Ovary (tissue), 9 donors: ENCODE measurements around the gene PALM2AKAP2. TPM values are rescaled to one million over a fixed set of nuclear protein-coding genes. Genes with fewer than 3 reads are reported as not detected.

Experiments
- DNase-seq, 5 donors: peaks; one replicate each; pipeline ENCODE4 v3.0.0-alpha.2; 2019 to 2020
- H3K27ac ChIP-seq, 2 donors: fragments of 200-600 bp; one replicate each; pipeline versions ENCODE4 v1.5.1 to v1.8.0; 2019 to 2022
- H3K27me3 ChIP-seq: fragments of 200-600 bp; one replicate; pipeline ENCODE4 v1.8.0; 2022
- H3K36me3 ChIP-seq: fragments of 200-600 bp; sonication (generic); one replicate; pipeline ENCODE4 v1.5.1; 2019
- H3K4me1 ChIP-seq: one replicate; pipeline ENCODE4 v1.8.1; 2013; ENCODE audit warnings: mild to moderate bottlenecking, moderate library complexity; ENCODE audit not compliant: insufficient read depth
- H3K4me3 ChIP-seq: fragments of 200-600 bp; sonication (generic); one replicate; pipeline ENCODE4 v1.5.1; 2017
- H3K9me3 ChIP-seq, 2 donors: fragments of 200-600 bp in 1 of 2; sonication (generic) in 1 of 2; one replicate each; pipeline versions ENCODE4 v1.5.1 to v1.8.1; 2013 to 2019; ENCODE audit warnings: mild to moderate bottlenecking in 1 of 2, moderate library complexity in 1 of 2
- EP300 ChIP-seq: sonication (generic); formaldehyde crosslinking; IDR thresholded peaks from one replicate; pipeline ENCODE4 v1.6.1; 2017; ENCODE audit warnings: antibody characterized with exemption
- POLR2A ChIP-seq: fragments of 450-650 bp; IDR thresholded peaks from one replicate; pipeline ENCODE4 v1.6.1; 2017; ENCODE audit warnings: antibody characterized with exemption, mild to moderate bottlenecking, moderate library complexity
- WGBS, 3 donors: extraction: QIAGEN DNeasy Blood & Tissue Kit in 1 of 3; methylation state at CpG; one replicate each; pipeline versions ENCODE4 v1.1.5 to v1.1.7; 2013 to 2017; 5-methylcytosine and 5-hydroxymethylcytosine counted together
- intact Hi-C, 4 donors: fragments of 100-400 bp; cut with DNase I; formaldehyde crosslinking; loops; one replicate each; pipeline versions ENCODE4 v1.11.0 to v1.15.1; 2022 to 2023
- polyA plus RNA-seq, 2 donors: library from polyadenylated mRNA; stranded (reverse); fragments of 200-250 nt in 1 of 2; fragments of 350-450 nt in 1 of 2; fragmentation: Illumina TruSeq in 1 of 2; extraction: RNeasy Lipid Tissue Mini Kit (QIAGEN cat#74804) in 1 of 2; gene quantifications; one replicate each; pipeline ENCODE4 v1.2.3, GENCODE V29; 2013 to 2014
- total RNA-seq, 7 donors: library from RNA; depleted of rRNA in 2 of 7; stranded (reverse); fragments of >200 nt in 2 of 7; fragmentation: NEBNext Ultra II Directional in 3 of 7; extraction: Animal tissue kit (Norgen Biotek cat#: 25700) in 3 of 7; gene quantifications; one replicate each; pipeline versions ENCODE4 v1.1.0 to v1.2.4, GENCODE V29; 2016 to 2023
- TF ChIP-seq, protein P1 (sequence below), 3 donors: fragments of 450-650 bp in 2 of 3; fragments of 200-600 bp in 1 of 3; IDR thresholded peaks; one replicate each; pipeline versions ENCODE4 v1.5.1 to v1.8.0; 2016 to 2022; ENCODE audit warnings: antibody characterized with exemption in 3 of 3, mild to moderate bottlenecking in 1 of 3
- donor health status: DM: no; HTN: no; CAD: no; lungs with moderate emphysema.
- donor health status: DM: no; HTN: no; CAD: no.
- donor health status: Bipolar disorder and iron deficiency.
- donor health status: DM: yes; HTN: yes; CAD: no.
- donor health status: DM: no; HTN: no; CAD: no.
- donor health status: DM: yes; HTN: yes; CAD: no.

PALM2AKAP2 gene
- total and polyA plus RNA-seq, 9 donors, result 1.7 to 9.6 (median 3.5) TPM

DNA sequence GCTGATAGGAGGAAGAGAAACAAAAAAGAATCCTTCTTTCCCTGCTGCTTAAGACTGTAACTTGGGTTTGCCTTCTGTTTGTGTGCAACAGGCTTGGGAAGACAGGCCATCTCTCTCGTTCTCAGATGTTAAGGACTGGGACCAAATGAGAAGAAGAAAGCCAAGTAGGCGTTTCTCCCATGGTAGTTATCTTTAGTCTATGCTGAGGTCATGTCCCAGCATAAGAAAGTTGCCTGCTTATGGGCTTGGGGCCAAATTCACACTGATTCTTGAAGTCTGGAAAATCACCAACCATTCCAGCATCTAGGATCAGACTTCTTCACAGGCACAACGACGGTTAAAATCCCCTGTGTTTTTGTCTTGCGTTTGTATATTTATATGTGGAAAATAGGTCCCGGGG is 44.2 kb upstream of the PALM2AKAP2 start:
- no peak overlapping the region for H3K4me3 ChIP-seq
- H3K27me3 ChIP-seq, result no peaks in the 10 kb centered on the region
- intact Hi-C loops, result no loop called here
- no peak for TF ChIP-seq EP300
- no peak for TF ChIP-seq POLR2A
- TF ChIP-seq, protein P1, sequence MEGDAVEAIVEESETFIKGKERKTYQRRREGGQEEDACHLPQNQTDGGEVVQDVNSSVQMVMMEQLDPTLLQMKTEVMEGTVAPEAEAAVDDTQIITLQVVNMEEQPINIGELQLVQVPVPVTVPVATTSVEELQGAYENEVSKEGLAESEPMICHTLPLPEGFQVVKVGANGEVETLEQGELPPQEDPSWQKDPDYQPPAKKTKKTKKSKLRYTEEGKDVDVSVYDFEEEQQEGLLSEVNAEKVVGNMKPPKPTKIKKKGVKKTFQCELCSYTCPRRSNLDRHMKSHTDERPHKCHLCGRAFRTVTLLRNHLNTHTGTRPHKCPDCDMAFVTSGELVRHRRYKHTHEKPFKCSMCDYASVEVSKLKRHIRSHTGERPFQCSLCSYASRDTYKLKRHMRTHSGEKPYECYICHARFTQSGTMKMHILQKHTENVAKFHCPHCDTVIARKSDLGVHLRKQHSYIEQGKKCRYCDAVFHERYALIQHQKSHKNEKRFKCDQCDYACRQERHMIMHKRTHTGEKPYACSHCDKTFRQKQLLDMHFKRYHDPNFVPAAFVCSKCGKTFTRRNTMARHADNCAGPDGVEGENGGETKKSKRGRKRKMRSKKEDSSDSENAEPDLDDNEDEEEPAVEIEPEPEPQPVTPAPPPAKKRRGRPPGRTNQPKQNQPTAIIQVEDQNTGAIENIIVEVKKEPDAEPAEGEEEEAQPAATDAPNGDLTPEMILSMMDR (IDR thresholded peaks at IDR 0.05), result no peak
- 63 to 73% (median 70%) methylated on average over 6 of the region's 6 CpGs for WGBS, 3 donors
- H3K36me3 ChIP-seq, result no peaks in the 10 kb centered on the region
- H3K4me1 ChIP-seq, result no peaks in the 10 kb centered on the region
- no peak overlapping the region for H3K27ac ChIP-seq
- H3K9me3 ChIP-seq, result no peaks in the 10 kb centered on the region
- no peak for DNase-seq

DNA sequence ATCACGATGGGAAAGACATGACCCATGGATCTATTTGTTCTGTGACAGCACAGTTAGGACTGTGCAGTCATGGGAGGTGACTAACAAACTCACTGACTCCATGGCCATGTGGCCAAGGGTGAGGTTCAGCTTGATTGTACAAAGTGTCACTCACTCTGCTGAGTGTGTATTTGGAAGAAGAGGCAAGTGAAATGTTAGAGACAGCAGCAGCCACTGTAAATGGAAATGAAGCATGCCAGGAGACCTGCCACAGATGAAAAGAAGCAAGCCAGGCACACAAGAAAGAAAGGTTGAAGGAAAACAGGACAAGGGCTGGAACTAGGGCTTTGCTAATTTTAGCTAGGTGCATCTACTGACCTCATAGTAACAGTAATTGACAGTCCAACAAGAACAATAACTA is 42.7 kb upstream of the PALM2AKAP2 start:
- H3K4me1 ChIP-seq, result no peaks in the 10 kb centered on the region
- H3K4me3 ChIP-seq, result no peak overlapping the region
- DNase-seq, result no peak
- intact Hi-C loops, result no loop called here
- no peaks in the 10 kb centered on the region for H3K27me3 ChIP-seq
- H3K36me3 ChIP-seq, result no peaks in the 10 kb centered on the region
- H3K27ac ChIP-seq, result no peak overlapping the region
- TF ChIP-seq EP300 (no peak), POLR2A (no peak)
- TF ChIP-seq, protein P1 (IDR thresholded peaks at IDR 0.05), result no peak
- WGBS, 3 donors, result 78 to 86% (median 85%) methylated on average over 1 of the region's 1 CpG
- H3K9me3 ChIP-seq, result no peaks in the 10 kb centered on the region

DNA sequence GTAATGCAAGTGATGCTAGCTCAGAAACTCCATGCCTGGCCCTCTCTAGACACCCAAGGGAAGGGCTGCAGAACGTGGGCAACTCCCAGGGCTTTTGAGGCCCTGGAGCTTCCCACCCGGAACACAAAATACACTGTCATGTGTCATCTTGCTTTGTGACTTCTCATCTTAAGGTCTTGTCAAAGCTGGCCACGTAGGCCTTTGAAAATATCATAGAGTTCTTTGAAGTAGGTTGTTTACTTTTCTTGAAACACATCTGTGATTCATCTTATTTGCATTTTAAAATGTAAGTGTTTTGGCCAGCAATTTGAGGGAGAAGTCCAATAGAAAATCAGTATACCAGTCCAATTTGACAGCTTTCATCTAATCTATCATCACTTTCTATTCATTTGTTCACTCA is 40.2 kb upstream of the PALM2AKAP2 start:
- no peak overlapping the region for H3K27ac ChIP-seq
- H3K9me3 ChIP-seq, result no peaks in the 10 kb centered on the region
- TF ChIP-seq, protein P1 (IDR thresholded peaks at IDR 0.05), result no peak
- TF ChIP-seq POLR2A (no peak), EP300 (no peak)
- H3K4me3 ChIP-seq, result no peak overlapping the region
- H3K4me1 ChIP-seq, result peaks cover 2% of the 10 kb centered on the region
- H3K36me3 ChIP-seq, result no peaks in the 10 kb centered on the region
- WGBS, 3 donors, result 63 to 74% (median 70%) methylated on average over 3 of the region's 3 CpGs
- intact Hi-C loops, result no loop called here
- no peak for DNase-seq
- H3K27me3 ChIP-seq, result no peaks in the 10 kb centered on the region

DNA sequence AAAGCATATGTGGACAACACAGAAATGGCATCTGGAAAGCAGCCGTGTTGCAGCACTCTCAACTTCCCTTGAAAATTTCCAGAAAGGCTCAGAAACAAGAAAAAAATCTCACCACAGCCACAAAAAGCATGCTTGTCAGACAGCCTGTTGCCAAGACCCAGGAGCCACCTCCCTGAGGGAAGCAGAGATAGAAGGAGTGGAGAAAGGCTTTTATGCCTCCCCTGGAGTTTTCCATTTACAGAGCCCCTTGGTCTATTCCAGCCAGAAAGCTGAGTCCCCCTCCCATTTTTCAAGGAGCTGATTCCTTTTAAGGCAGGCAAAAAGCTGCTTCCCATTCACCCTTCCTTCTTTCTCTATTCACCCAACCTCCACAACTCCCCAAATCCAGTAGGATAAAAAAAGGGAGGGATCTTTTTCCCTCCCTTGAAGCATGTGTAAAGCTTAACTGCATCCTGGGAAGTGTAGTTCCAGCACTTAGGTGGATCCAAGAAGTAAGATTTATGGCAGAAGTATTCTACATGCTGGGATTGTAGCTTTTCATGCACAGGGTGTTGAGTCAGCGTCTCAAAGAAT is 37.1 kb upstream of the PALM2AKAP2 start:
- intact Hi-C loops, result no loop called here
- H3K27me3 ChIP-seq, result no peaks in the 10 kb centered on the region
- no peak overlapping the region for H3K27ac ChIP-seq
- H3K4me3 ChIP-seq, result no peak overlapping the region
- H3K4me1 ChIP-seq, result peaks cover 4% of the 10 kb centered on the region
- no peak for DNase-seq
- WGBS, 3 donors, result 22 to 35% (median 30%) methylated on average over 2 of the region's 2 CpGs
- no peaks in the 10 kb centered on the region for H3K9me3 ChIP-seq
- H3K36me3 ChIP-seq, result no peaks in the 10 kb centered on the region
- TF ChIP-seq EP300 (no peak), POLR2A (no peak)
- TF ChIP-seq, protein P1 (IDR thresholded peaks at IDR 0.05), result no peak
